ENCODE measurements around the gene SSR2.
A peak's percentile ranks its signal among the peaks of the same experiment; 100 is the strongest.
"Not testable (repeated sequence)": the region's sequence is repeated elsewhere in the genome, so short reads cannot be mapped to it uniquely, and the experiment has no call there.

Gene SSR2

DNA sequence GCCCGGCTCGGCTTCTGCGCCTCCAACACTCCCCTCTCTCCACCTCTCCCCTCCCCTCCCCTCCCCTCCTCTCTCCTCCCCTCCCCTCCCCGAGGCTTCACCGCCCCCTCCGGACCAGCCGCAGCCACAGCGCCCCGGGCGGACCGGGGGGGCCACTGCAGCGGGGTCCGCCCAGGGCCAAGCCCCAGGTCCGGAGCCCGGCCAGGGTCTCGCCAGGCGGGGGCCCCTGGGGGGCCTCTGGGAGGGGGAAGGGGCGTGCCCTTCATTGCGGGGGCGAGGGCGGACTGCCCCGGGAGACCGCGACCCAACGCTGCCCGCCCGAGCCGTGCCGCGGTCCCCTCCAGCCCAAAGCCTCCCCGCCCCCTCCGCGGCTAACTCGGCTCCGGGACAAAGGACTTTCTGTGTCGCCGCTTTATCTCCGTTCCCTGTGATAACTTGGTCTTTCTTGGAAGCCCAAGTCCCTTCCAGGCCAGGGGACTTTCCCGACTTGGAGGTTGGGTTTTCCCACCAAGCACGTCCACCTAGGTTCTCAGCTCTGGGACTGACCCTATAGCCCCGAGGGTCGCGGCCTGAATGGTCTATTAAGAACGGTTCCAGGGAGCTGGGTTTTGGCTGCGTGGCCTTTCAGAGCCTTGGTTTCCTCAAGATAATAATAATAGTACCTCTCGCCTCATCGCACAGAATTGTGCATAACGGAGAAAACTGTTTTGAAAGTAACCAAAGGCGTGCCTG lies 33.2 kb upstream of the SSR2 start, which contains the start of gene UBQLN4:
Gene UBQLN4, minus strand, starts transcription at position 31 of the 732 bp plus-strand sequence. CDS start 97 bp downstream, outside the sequence.
- no peaks in the 10 kb centered on the region for H3K9me3 Mint-ChIP-seq

GRCh38 chr1:156052862-156053767 lies 32.4 kb upstream of the SSR2 start:
- peaks cover 36% of the 10 kb centered on the region for H3K4me1 Mint-ChIP-seq (ENCODE audit: low read depth)
- H3K4me3 Mint-ChIP-seq, result peak overlapping the region; percentile 93
- DNase-seq, result peak; percentile 80
- H3K27ac Mint-ChIP-seq, result peak overlapping the region; percentile 93
- H3K36me3 Mint-ChIP-seq (ENCODE audit: low read depth), result peaks cover 76% of the 10 kb centered on the region
- H3K9me3 Mint-ChIP-seq, result no peaks in the 10 kb centered on the region
- H3K27me3 Mint-ChIP-seq, result no peaks in the 10 kb centered on the region

More for the DNA sequence above, 33.2 kb upstream of the SSR2 start, which contains the start of gene UBQLN4:
- peaks cover 76% of the 10 kb centered on the region for H3K36me3 Mint-ChIP-seq (ENCODE audit: low read depth)
- no peaks in the 10 kb centered on the region for H3K27me3 Mint-ChIP-seq
- peaks cover 36% of the 10 kb centered on the region for H3K4me1 Mint-ChIP-seq (ENCODE audit: low read depth)
- peak within 1 kb of the TSS; percentile 98 for H3K27ac Mint-ChIP-seq
- DNase-seq, result peak; percentile 90
- H3K4me3 Mint-ChIP-seq, result peak within 1 kb of the TSS; percentile 96

DNA sequence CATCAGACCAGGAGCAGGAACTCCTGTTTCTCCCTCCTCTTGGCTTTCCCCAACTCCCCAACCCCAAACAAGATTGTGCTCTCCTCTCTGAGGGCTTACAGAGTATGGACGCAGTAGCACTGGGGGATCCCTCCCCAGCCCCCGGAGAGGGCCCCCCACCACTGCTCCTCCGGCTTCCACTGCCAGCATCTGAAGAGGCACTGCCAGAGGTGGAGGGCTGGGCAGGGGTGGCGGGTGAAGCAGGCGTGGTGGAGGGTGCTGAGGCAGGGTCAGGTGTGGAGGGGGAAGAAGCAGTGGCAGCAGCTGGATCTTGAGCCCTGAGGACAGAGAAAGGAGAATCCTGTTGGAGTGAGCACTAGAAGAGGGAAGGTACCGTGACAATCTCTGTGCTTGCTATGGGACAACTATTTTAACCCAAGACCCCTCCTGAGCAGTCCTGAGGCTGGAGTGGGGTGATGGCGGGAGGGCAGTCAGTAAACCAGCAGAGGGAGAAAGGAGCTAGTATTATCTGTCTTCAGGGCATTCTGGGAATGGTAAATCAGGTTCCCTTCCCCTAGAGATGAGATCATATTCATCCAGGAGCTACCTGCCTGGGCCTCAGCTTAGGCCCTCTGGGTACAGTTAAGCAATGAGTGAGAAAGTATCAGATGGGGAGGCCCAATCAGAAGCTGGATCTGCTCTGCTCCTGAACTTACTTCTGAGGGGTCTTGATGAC lies 30.4 kb upstream of the SSR2 start:
- H3K9me3 Mint-ChIP-seq, result no peaks in the 10 kb centered on the region
- H3K27ac Mint-ChIP-seq, result no peak overlapping the region
- no peak for DNase-seq
- H3K4me1 Mint-ChIP-seq (ENCODE audit: low read depth), result peaks cover 29% of the 10 kb centered on the region
- peak overlapping the region; percentile 35 for H3K4me3 Mint-ChIP-seq
- peaks cover 70% of the 10 kb centered on the region for H3K36me3 Mint-ChIP-seq (ENCODE audit: low read depth)
- no peaks in the 10 kb centered on the region for H3K27me3 Mint-ChIP-seq

- DNase-seq, result no peak
- peaks cover 23% of the 10 kb centered on the region for H3K4me1 Mint-ChIP-seq (ENCODE audit: low read depth)
- H3K27me3 Mint-ChIP-seq, result no peaks in the 10 kb centered on the region
- H3K4me3 Mint-ChIP-seq, result no peak overlapping the region
- H3K9me3 Mint-ChIP-seq, result no peaks in the 10 kb centered on the region
- H3K27ac Mint-ChIP-seq, result no peak overlapping the region
- peaks cover 67% of the 10 kb centered on the region for H3K36me3 Mint-ChIP-seq (ENCODE audit: low read depth)
Observed at GRCh38 chr1:156050376-156050775, 29.6 kb upstream of the SSR2 start.

DNA sequence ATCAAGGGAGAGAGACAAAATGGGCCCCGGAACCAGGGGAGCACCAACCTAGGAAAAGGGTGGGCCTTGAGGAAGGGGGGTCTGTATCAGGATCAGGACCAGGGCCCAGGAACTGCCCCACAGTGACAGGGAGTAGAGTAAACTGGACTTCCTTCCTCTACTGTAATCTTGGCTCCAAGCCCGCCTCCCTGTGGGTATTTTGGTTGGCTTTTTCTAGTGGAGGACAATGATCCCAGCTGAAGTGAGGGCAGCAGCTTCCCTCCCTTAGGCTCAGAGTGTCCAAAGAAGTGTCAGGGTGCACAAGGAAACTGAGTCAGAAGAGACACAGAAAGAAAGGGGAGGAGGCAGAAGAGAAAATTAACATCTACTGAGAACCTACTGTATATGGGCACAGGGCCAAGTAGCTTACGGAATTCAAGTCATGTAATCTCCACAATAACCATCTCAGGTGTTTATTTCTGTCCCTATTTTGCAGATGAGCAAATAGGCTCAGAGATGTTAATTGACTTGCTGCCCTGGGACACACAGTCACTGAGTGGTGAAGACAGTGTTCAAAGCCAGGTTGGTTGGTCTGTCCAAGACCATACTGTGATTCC lies 28.0 kb upstream of the SSR2 start:
- H3K4me3 Mint-ChIP-seq, result no peak overlapping the region
- H3K4me1 Mint-ChIP-seq (ENCODE audit: low read depth), result peaks cover 22% of the 10 kb centered on the region
- DNase-seq, result no peak
- H3K9me3 Mint-ChIP-seq, result no peaks in the 10 kb centered on the region
- H3K27ac Mint-ChIP-seq, result no peak overlapping the region
- H3K36me3 Mint-ChIP-seq (ENCODE audit: low read depth), result peaks cover 71% of the 10 kb centered on the region
- no peaks in the 10 kb centered on the region for H3K27me3 Mint-ChIP-seq

DNA sequence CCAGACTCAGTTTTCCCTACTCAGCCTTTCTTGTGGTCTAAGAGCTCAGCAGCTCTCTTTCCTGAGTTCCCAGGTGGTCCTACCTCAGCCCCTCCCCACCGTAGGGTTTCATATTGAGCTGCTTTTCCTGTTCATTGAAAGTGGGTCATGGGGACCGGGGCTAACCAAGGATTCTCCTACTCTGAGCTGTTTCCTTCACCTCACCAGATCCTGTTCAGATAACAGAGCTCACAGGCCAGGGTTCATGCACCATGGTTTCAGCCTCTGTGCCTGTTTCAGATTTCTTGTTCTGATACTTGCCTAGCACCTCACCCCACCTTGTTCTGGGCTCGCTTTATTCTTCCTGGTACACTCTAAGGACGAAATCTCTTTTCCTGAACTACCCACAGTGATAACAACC lies 24.3 kb upstream of the SSR2 start:
- Mint-ChIP-seq H3K27me3 (no peaks in the 10 kb centered on the region), H3K27ac (peak overlapping the region; percentile 34), H3K36me3 (ENCODE audit: low read depth) (peaks cover 77% of the 10 kb centered on the region)

DNA sequence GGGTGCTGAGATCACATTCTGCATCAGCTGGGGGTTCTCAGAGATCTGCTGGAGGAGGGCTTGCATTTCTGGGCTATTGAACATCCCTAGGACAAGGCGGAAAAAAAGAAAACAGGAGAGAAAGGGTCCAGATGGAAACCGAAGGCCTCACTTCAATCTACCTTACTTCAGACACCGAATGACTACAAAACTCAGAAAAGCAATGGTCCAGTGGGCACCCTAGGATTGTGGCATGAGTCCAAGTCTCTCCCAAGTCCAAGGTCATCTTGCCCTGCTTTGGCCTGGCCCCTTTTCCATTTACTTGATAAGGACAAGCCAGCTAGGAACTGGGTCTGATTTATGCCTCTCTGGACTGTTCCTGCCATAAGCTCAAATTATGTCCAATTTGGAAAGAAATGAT lies 22.1 kb upstream of the SSR2 start:
- H3K4me3 Mint-ChIP-seq, result no peak overlapping the region
- H3K36me3 Mint-ChIP-seq (ENCODE audit: low read depth), result peaks cover 70% of the 10 kb centered on the region
- H3K27me3 Mint-ChIP-seq, result no peaks in the 10 kb centered on the region
- peak overlapping the region; percentile 53 for H3K27ac Mint-ChIP-seq
- peaks cover 5% of the 10 kb centered on the region for H3K4me1 Mint-ChIP-seq (ENCODE audit: low read depth)
- DNase-seq, result no peak
- no peaks in the 10 kb centered on the region for H3K9me3 Mint-ChIP-seq

More for the DNA sequence above, 24.3 kb upstream of the SSR2 start:
- peaks cover 5% of the 10 kb centered on the region for H3K4me1 Mint-ChIP-seq (ENCODE audit: low read depth)
- H3K9me3 Mint-ChIP-seq, result no peaks in the 10 kb centered on the region
- H3K4me3 Mint-ChIP-seq, result no peak overlapping the region
- no peak for DNase-seq

- not testable (repeated sequence) for H3K4me3 Mint-ChIP-seq; H3K9me3 Mint-ChIP-seq; H3K4me1 Mint-ChIP-seq (ENCODE audit: low read depth); H3K27ac Mint-ChIP-seq; H3K27me3 Mint-ChIP-seq; DNase-seq
- H3K36me3 Mint-ChIP-seq (ENCODE audit: low read depth), result peaks cover 39% of the 10 kb centered on the region
Observed at GRCh38 chr1:156034991-156035390, 14.2 kb upstream of the SSR2 start.

GRCh38 chr1:156033011-156033410 lies 12.3 kb upstream of the SSR2 start:
- no peak overlapping the region for H3K27ac Mint-ChIP-seq
- no peak for DNase-seq

DNA sequence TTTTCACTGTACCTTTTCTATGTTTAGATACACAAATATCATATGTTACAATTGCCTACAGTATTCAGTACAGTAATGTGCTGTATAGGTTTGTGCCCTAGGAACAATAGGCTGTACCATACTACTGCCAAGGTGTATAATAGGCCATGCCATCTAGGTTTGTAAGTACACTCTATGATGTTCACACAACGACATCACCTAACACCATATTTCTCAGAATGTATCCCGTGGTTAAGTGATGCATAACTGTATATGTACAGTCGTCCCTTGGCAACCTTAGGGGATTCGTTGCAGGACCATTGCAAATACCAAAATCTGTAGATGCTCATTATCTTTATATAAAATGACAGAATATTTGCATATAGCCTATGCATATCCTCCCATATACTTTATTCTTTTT lies 5.8 kb upstream of the SSR2 start:
- Mint-ChIP-seq H3K27ac (no peak overlapping the region), H3K9me3 (no peaks in the 10 kb centered on the region), H3K36me3 (ENCODE audit: low read depth) (no peaks in the 10 kb centered on the region), H3K27me3 (peaks cover 5% of the 10 kb centered on the region), H3K4me1 (ENCODE audit: low read depth) (peaks cover 13% of the 10 kb centered on the region), H3K4me3 (no peak overlapping the region)
- DNase-seq, result no peak

More at GRCh38 chr1:156033011-156033410, 12.3 kb upstream of the SSR2 start:
- Mint-ChIP-seq H3K4me1 (ENCODE audit: low read depth) (peaks cover 2% of the 10 kb centered on the region), H3K9me3 (no peaks in the 10 kb centered on the region), H3K27me3 (no peaks in the 10 kb centered on the region), H3K36me3 (ENCODE audit: low read depth) (peaks cover 26% of the 10 kb centered on the region), H3K4me3 (no peak overlapping the region)

GRCh38 chr1:156025876-156026275 lies 5.1 kb upstream of the SSR2 start:
- H3K9me3 Mint-ChIP-seq, result no peaks in the 10 kb centered on the region
- H3K4me3 Mint-ChIP-seq, result no peak overlapping the region
- peak; percentile 42 for DNase-seq

DNA sequence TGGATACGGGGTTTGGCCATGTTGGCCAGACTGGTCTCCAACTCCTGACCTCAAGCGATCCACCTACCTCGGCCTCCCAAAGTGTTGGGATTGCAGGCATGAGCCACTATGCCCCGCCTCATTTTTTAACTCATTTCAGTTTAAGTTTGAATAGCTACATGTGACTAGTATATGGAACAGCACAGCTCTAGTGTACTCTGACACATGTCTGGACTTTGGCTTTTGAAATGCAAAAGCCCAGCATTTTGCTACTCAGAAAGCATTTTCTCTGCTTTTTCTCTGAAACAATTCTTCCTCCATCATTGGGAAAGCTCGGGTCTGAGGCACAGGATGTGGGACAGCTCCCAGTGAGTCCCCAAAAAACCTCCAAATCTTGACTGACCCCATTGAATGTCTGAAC lies 4.0 kb upstream of the SSR2 start:
- DNase-seq, result no peak
- H3K36me3 Mint-ChIP-seq (ENCODE audit: low read depth), result peaks cover 9% of the 10 kb centered on the region
- H3K27ac Mint-ChIP-seq, result no peak overlapping the region

More at GRCh38 chr1:156025876-156026275, 5.1 kb upstream of the SSR2 start:
- Mint-ChIP-seq H3K27me3 (peaks cover 5% of the 10 kb centered on the region), H3K27ac (no peak overlapping the region), H3K4me1 (ENCODE audit: low read depth) (peaks cover 16% of the 10 kb centered on the region), H3K36me3 (ENCODE audit: low read depth) (no peaks in the 10 kb centered on the region)

GRCh38 chr1:156021954-156022353 lies 1.2 kb upstream of the SSR2 start:
- Mint-ChIP-seq H3K36me3 (ENCODE audit: low read depth) (peaks cover 37% of the 10 kb centered on the region), H3K4me3 (peak overlapping the region; percentile 18), H3K4me1 (ENCODE audit: low read depth) (peaks cover 36% of the 10 kb centered on the region), H3K27ac (peak overlapping the region; percentile 44), H3K9me3 (no peaks in the 10 kb centered on the region), H3K27me3 (peaks cover 5% of the 10 kb centered on the region)
- DNase-seq, result no peak

More for the DNA sequence above, 4.0 kb upstream of the SSR2 start:
- Mint-ChIP-seq H3K4me1 (ENCODE audit: low read depth) (peaks cover 22% of the 10 kb centered on the region), H3K4me3 (no peak overlapping the region), H3K27me3 (peaks cover 5% of the 10 kb centered on the region), H3K9me3 (no peaks in the 10 kb centered on the region)

DNA sequence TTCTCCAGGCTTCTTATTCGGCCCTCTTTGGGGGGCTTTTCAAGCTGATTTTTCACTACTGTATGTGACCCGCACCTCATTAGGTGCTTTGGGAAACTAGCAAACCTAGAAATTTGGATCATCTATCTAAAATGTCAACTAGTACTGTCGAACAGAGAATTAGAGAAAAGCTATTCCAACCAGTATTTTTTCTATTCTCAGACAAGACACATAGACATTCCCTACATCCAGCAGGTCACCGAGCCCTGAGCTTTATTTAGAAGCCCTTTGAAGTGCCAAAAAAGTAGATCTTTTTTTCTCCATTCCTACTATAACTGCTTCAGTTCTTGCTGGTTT lies 310 bp upstream of the SSR2 start:
- Mint-ChIP-seq H3K4me3 (peak overlapping the region; percentile 92), H3K36me3 (ENCODE audit: low read depth) (peaks cover 46% of the 10 kb centered on the region), H3K9me3 (no peaks in the 10 kb centered on the region), H3K4me1 (ENCODE audit: low read depth) (peaks cover 33% of the 10 kb centered on the region), H3K27me3 (peaks cover 5% of the 10 kb centered on the region), H3K27ac (peak overlapping the region; percentile 95)
- no peak for DNase-seq
